ENCODE measurements around the gene SPTSSA.

SPTSSA gene

GRCh38 chr14:34383839-34384238, 78.2 kb downstream of the SPTSSA start:
- DNase-seq (ENCODE audit: extremely low read depth, low read depth) = no peak
- TF ChIP-seq CTCF (IDR thresholded peaks at IDR 0.05; ENCODE audit: low read depth, low read length, missing control alignments) = no peak
- H3K4me3 ChIP-seq (replicated peaks; ENCODE audit: low read depth, low read length) = no peak overlapping the region

Measured in HFF-Myc (cell line).